H9 (cell line): ENCODE data around the gene SDK1. TPM values are rescaled to one million over a fixed set of nuclear protein-coding genes. Genes with fewer than 3 reads are reported as not detected.

Experiments used
- DNase-seq: peaks from one replicate; pipeline ENCODE4 v3.0.0-alpha.2; 2017
- H2AFZ ChIP-seq: one replicate; pipeline ENCODE4 v1.6.1; 2013; ENCODE audit warnings: mild to moderate bottlenecking, low read length, control low read depth, moderate library complexity
- H2AK5ac ChIP-seq: 2 replicates; pipeline ENCODE4 v1.6.1; 2013; ENCODE audit warnings: low read length, control low read depth, mixed read lengths; ENCODE audit not compliant: insufficient read length
- H2BK120ac ChIP-seq: one replicate; pipeline ENCODE4 v1.6.1; 2013; ENCODE audit warnings: low read depth, mild to moderate bottlenecking, low read length, control low read depth, inconsistent platforms; ENCODE audit not compliant: poor library complexity, severe bottlenecking
- H2BK12ac ChIP-seq: 2 replicates; pipeline ENCODE4 v1.6.1; 2013; ENCODE audit warnings: low read length, control low read depth, mixed read lengths, low read depth; ENCODE audit not compliant: insufficient read length
- H2BK15ac ChIP-seq: 2 replicates; pipeline ENCODE4 v1.6.1; 2013; ENCODE audit warnings: low read depth, low read length, control low read depth
- H2BK20ac ChIP-seq: one replicate; pipeline ENCODE4 v1.6.1; 2013; ENCODE audit warnings: low read depth, mild to moderate bottlenecking, low read length, control low read depth, inconsistent platforms; ENCODE audit not compliant: poor library complexity, severe bottlenecking
- H2BK5ac ChIP-seq: 2 replicates; pipeline ENCODE4 v1.6.1; 2013; ENCODE audit warnings: low read length, control low read depth, mixed read lengths; ENCODE audit not compliant: insufficient read length
- H3K14ac ChIP-seq: 2 replicates; pipeline ENCODE4 v1.6.1; 2013; ENCODE audit warnings: low read length, control low read depth; ENCODE audit not compliant: insufficient read depth
- H3K18ac ChIP-seq: 2 replicates; pipeline ENCODE4 v1.6.1; 2013; ENCODE audit warnings: low read depth, mild to moderate bottlenecking, mixed read lengths, low read length, control low read depth; ENCODE audit not compliant: insufficient read length
- H3K23ac ChIP-seq: 2 replicates; pipeline ENCODE4 v1.6.1; 2013; ENCODE audit warnings: low read length, control low read depth, mixed read lengths, low read depth; ENCODE audit not compliant: insufficient read length
- H3K23me2 ChIP-seq: 2 replicates; pipeline ENCODE4 v1.6.1; 2013; ENCODE audit warnings: low read depth, mild to moderate bottlenecking, mixed read lengths, low read length, control low read depth; ENCODE audit not compliant: insufficient read length, poor library complexity, severe bottlenecking
- H3K27ac ChIP-seq: 2 replicates; pipeline ENCODE4 v1.5.1; 2013; ENCODE audit warnings: low read length, control low read depth, mixed read lengths, low read depth; ENCODE audit not compliant: insufficient read length
- H3K27me3 ChIP-seq: 2 replicates; pipeline ENCODE4 v1.6.1; 2013; ENCODE audit warnings: low read length, control low read depth, inconsistent platforms; ENCODE audit not compliant: insufficient read depth
- H3K4ac ChIP-seq: 2 replicates; pipeline ENCODE4 v1.6.1; 2013; ENCODE audit warnings: low read depth, mild to moderate bottlenecking, control low read depth, inconsistent platforms, low read length, moderate library complexity
- H3K4me1 ChIP-seq: 2 replicates; pipeline ENCODE4 v1.6.1; 2013; ENCODE audit warnings: low read length, control low read depth, inconsistent platforms; ENCODE audit not compliant: insufficient read depth
- H3K4me2 ChIP-seq: 2 replicates; pipeline ENCODE4 v1.6.1; 2013; ENCODE audit warnings: low read length, control low read depth, mixed read lengths; ENCODE audit not compliant: insufficient read length, insufficient read depth
- H3K56ac ChIP-seq: 2 replicates; pipeline ENCODE4 v1.6.1; 2013; ENCODE audit warnings: low read depth, mild to moderate bottlenecking, mixed read lengths, low read length, control low read depth; ENCODE audit not compliant: insufficient read length
- H3K79me1 ChIP-seq: 2 replicates; pipeline ENCODE4 v1.6.1; 2013; ENCODE audit warnings: low read depth, mild to moderate bottlenecking, moderate library complexity, low read length, control low read depth, inconsistent platforms; ENCODE audit not compliant: insufficient read depth, poor library complexity, severe bottlenecking
- H3K79me2 ChIP-seq: 2 replicates; pipeline ENCODE4 v1.6.1; 2013; ENCODE audit warnings: low read length, control low read depth, inconsistent platforms; ENCODE audit not compliant: insufficient read depth
- H3K9ac ChIP-seq: 2 replicates; pipeline ENCODE4 v1.6.1; 2013; ENCODE audit warnings: low read length, control low read depth, mixed read lengths; ENCODE audit not compliant: insufficient read length; ENCODE audit errors: extremely low read depth
- H3K9me3 ChIP-seq: one replicate; pipeline ENCODE4 v1.6.1; 2013; ENCODE audit warnings: low read depth, low read length, inconsistent platforms; ENCODE audit not compliant: control insufficient read depth
- H3T11ph ChIP-seq: one replicate; pipeline ENCODE4 v1.6.1; 2013; ENCODE audit warnings: mild to moderate bottlenecking, low read length, control low read depth, inconsistent platforms
- H4K20me1 ChIP-seq: one replicate; pipeline ENCODE4 v1.6.1; 2013; ENCODE audit not compliant: control insufficient read depth, insufficient read length, insufficient read depth
- H4K5ac ChIP-seq: 2 replicates; pipeline ENCODE4 v1.6.1; 2013; ENCODE audit warnings: low read depth, mild to moderate bottlenecking, mixed read lengths, low read length, control low read depth; ENCODE audit not compliant: insufficient read length
- H4K8ac ChIP-seq: replicated peaks from 2 replicates; pipeline ENCODE4 v1.6.1; 2013; ENCODE audit warnings: low read length, control low read depth, mixed read lengths, low read depth; ENCODE audit not compliant: insufficient read length
- H4K91ac ChIP-seq: 2 replicates; pipeline ENCODE4 v1.6.1; 2013; ENCODE audit warnings: low read depth, mild to moderate bottlenecking, moderate library complexity, mixed read lengths, low read length, control low read depth; ENCODE audit not compliant: insufficient read length
- H3K27ac Mint-ChIP-seq, 3 experiments: 2 replicates in 2 of 3; 3 replicates in 1 of 3; pipeline ENCODE4 v1.8.0; 2020 to 2021; ENCODE audit warnings: mixed read lengths in 3 of 3, mild to moderate bottlenecking in 1 of 3, moderate library complexity in 1 of 3
- H3K27me3 Mint-ChIP-seq: 2 replicates; pipeline ENCODE4 v1.8.0; 2021; ENCODE audit warnings: low read depth, mild to moderate bottlenecking, moderate library complexity, mixed read lengths
- H3K36me3 Mint-ChIP-seq, 3 experiments: 2 replicates in 2 of 3; 3 replicates in 1 of 3; pipeline ENCODE4 v1.8.0; 2020 to 2021; ENCODE audit warnings: low read depth in 3 of 3, mixed read lengths in 3 of 3; ENCODE audit not compliant: insufficient read depth in 1 of 3
- H3K4me1 Mint-ChIP-seq, 2 experiments: 2 replicates each; pipeline ENCODE4 v1.8.0; 2020; ENCODE audit warnings: mixed read lengths in 2 of 2
- H3K4me3 Mint-ChIP-seq, 2 experiments: 2 replicates in 1 of 2; 3 replicates in 1 of 2; pipeline ENCODE4 v1.8.0; 2020 to 2021; ENCODE audit warnings: mild to moderate bottlenecking in 2 of 2, mixed read lengths in 2 of 2, moderate library complexity in 1 of 2
- H3K9me3 Mint-ChIP-seq, 2 experiments: 2 replicates in 1 of 2; 3 replicates in 1 of 2; pipeline ENCODE4 v1.8.0; 2020; ENCODE audit warnings: mild to moderate bottlenecking in 2 of 2, mixed read lengths in 2 of 2, moderate library complexity in 1 of 2
- CTCF ChIP-seq: fragments of 200-600 bp; sonication (generic); conservative IDR thresholded peaks from 3 replicates; pipeline ENCODE4 v1.8.0; 2021; ENCODE audit warnings: antibody characterized with exemption, mild to moderate bottlenecking
- WGBS: extraction: QIAGEN DNeasy Blood & Tissue Kit; methylation state at CpG from one replicate; pipeline ENCODE4 v1.1.7; 2013; ENCODE audit warnings: missing lambda C conversion rate, low lambda C conversion rate, mixed read lengths; ENCODE audit not compliant: insufficient read length; ENCODE audit errors: extremely low coverage; 5-methylcytosine and 5-hydroxymethylcytosine counted together
- total RNA-seq: library from RNA; stranded (reverse); gene quantifications from 2 replicates; pipeline ENCODE4 v1.2.1, GENCODE V29; 2021

SDK1 gene
- total RNA-seq, 1 experiment from 2014 or later = 8.7 TPM

GRCh38 chr7:4097001-4097609 is 796.1 kb downstream of the SDK1 start:
- no peak for TF ChIP-seq CTCF

More at GRCh38 chr7:4097001-4097609, 796.1 kb downstream of the SDK1 start:
- H4K20me1 ChIP-seq = no peaks in the 10 kb centered on the region
- Mint-ChIP-seq H3K4me3 (no peak overlapping the region; a peak in 1 of 5 replicates), H3K27ac (peak overlapping the region in 1 of 3 experiments; percentile 88; a peak in 1 of 7 replicates), H3K27me3 (no peaks in the 10 kb centered on the region; the same call in 1 of the 2 replicates), H3K9me3 (0 out of 5 replicates have a peak, but pooled peaks cover 0 to under 1% of the 10 kb centered on the region in 2 experiments), H3K4me1 (peaks cover 0 to 3% of the 10 kb centered on the region in 2 experiments; a peak in 1 of 4 replicates), H3K36me3 (no peaks in the 10 kb centered on the region; a peak in 1 of 7 replicates)
- no peak overlapping the region for H2BK5ac ChIP-seq
- no peak overlapping the region for H2BK15ac ChIP-seq
- no peak overlapping the region for H3K23ac ChIP-seq
- no peak overlapping the region for H4K8ac ChIP-seq
- H3K9ac ChIP-seq = no peak overlapping the region
- H3K79me1 ChIP-seq = no peaks in the 10 kb centered on the region
- no peak for DNase-seq
- no peaks in the 10 kb centered on the region for H3K23me2 ChIP-seq
- H3K4ac ChIP-seq = no peak overlapping the region
- no peak overlapping the region for H3K18ac ChIP-seq
- no peak overlapping the region for H2BK12ac ChIP-seq
- H3K27ac ChIP-seq = no peak overlapping the region
- H2AK5ac ChIP-seq = no peak overlapping the region
- no peak overlapping the region for H3K14ac ChIP-seq
- no CpG with 5 or more reads among the region's 12 CpGs for WGBS
- H3K56ac ChIP-seq = no peak overlapping the region
- no peaks in the 10 kb centered on the region for H3K9me3 ChIP-seq
- no peak overlapping the region for H2AFZ ChIP-seq
- no peak overlapping the region for H2BK20ac ChIP-seq
- no peak overlapping the region for H2BK120ac ChIP-seq
- no peaks in the 10 kb centered on the region for H3K27me3 ChIP-seq
- H3K4me2 ChIP-seq = no peak overlapping the region
- no peaks in the 10 kb centered on the region for H3K4me1 ChIP-seq
- no peak overlapping the region for H4K5ac ChIP-seq
- H3T11ph ChIP-seq = no peak overlapping the region
- H3K79me2 ChIP-seq = no peaks in the 10 kb centered on the region
- no peak overlapping the region for H4K91ac ChIP-seq
